Endodermal cell (in vitro differentiated cells): Measurements from ENCODE around the gene CCM2. TPM values are rescaled to one million over a fixed set of nuclear protein-coding genes. Genes with fewer than 3 reads are reported as not detected.

Source experiments
- DNase-seq: peaks from one replicate; pipeline ENCODE4 v3.0.0-alpha.2; 2017
- H3K27ac ChIP-seq: 2 replicates; pipeline ENCODE4 v1.5.1; 2013; ENCODE audit warnings: mild to moderate bottlenecking, low read depth, low read length, moderate library complexity
- H3K27me3 ChIP-seq: 2 replicates; pipeline ENCODE4 v1.6.1; 2013; ENCODE audit warnings: mild to moderate bottlenecking, low read length, moderate library complexity; ENCODE audit not compliant: insufficient read depth, control insufficient read depth, poor library complexity, severe bottlenecking
- H3K36me3 ChIP-seq: 2 replicates; pipeline ENCODE4 v1.7.0; 2013; ENCODE audit warnings: mild to moderate bottlenecking, low read length, moderate library complexity; ENCODE audit not compliant: control insufficient read depth, insufficient read depth
- H3K4me1 ChIP-seq: one replicate; pipeline ENCODE4 v1.7.0; 2013; ENCODE audit warnings: low read length; ENCODE audit not compliant: control insufficient read depth, insufficient read depth
- H3K4me3 ChIP-seq: 2 replicates; pipeline ENCODE4 v1.5.1; 2013; ENCODE audit warnings: mild to moderate bottlenecking, low read length, moderate library complexity
- H3K9ac ChIP-seq: 2 replicates; pipeline ENCODE4 v1.6.1; 2013; ENCODE audit warnings: mild to moderate bottlenecking, low read length, moderate library complexity; ENCODE audit not compliant: poor library complexity, severe bottlenecking; ENCODE audit errors: extremely low read depth
- H3K9me3 ChIP-seq: 2 replicates; pipeline ENCODE4 v1.6.1; 2013; ENCODE audit warnings: mild to moderate bottlenecking, low read length, moderate library complexity; ENCODE audit not compliant: control insufficient read depth
- H3K27ac Mint-ChIP-seq: 2 replicates; pipeline ENCODE4 v1.8.0; 2020; ENCODE audit warnings: mixed read lengths
- H3K27me3 Mint-ChIP-seq: 2 replicates; pipeline ENCODE4 v1.8.0; 2021; ENCODE audit warnings: mild to moderate bottlenecking, mixed read lengths; ENCODE audit not compliant: insufficient read depth
- H3K36me3 Mint-ChIP-seq: 2 replicates; pipeline ENCODE4 v1.8.0; 2020; ENCODE audit warnings: low read depth, mixed read lengths
- H3K4me1 Mint-ChIP-seq: 2 replicates; pipeline ENCODE4 v1.8.0; 2020; ENCODE audit warnings: mixed read lengths
- H3K4me3 Mint-ChIP-seq: 2 replicates; pipeline ENCODE4 v1.8.0; 2020; ENCODE audit warnings: mild to moderate bottlenecking, moderate library complexity, mixed read lengths
- H3K9me3 Mint-ChIP-seq: 2 replicates; pipeline ENCODE4 v1.8.0; 2020; ENCODE audit warnings: mild to moderate bottlenecking, mixed read lengths
- CTCF ChIP-seq: fragments of 200-600 bp; sonication (generic); conservative IDR thresholded peaks from 2 replicates; pipeline ENCODE4 v1.5.0; 2021; ENCODE audit warnings: antibody characterized with exemption, mild to moderate bottlenecking
- WGBS, 2 experiments: methylation state at CpG; one replicate each; pipeline versions ENCODE4 v1.1.5 to v1.1.7; 2013; ENCODE audit warnings: missing lambda C conversion rate in 2 of 2, mixed read lengths in 1 of 2; ENCODE audit not compliant: insufficient coverage in 1 of 2, insufficient read length in 1 of 2; 5-methylcytosine and 5-hydroxymethylcytosine counted together
- total RNA-seq, 2 donors: library from RNA; stranded (reverse); fragmentation: NEBNext Ultra II Directional in 1 of 2; extraction: Animal tissue kit (Norgen Biotek cat#: 25700) in 1 of 2; gene quantifications; 2 replicates in 1 of 2; 3 replicates in 1 of 2; pipeline ENCODE4 v1.2.1, GENCODE V29; 2021

CCM2 gene
- total RNA-seq, 2 donors from 2014 or later, result 37.4 to 38.1 TPM

- no peak for TF ChIP-seq CTCF
- no peak overlapping the region for H3K4me3 ChIP-seq
- Mint-ChIP-seq H3K4me3 (peak overlapping the region; percentile 35), H3K27me3 (peaks cover 36% of the 10 kb centered on the region), H3K9me3 (no peaks in the 10 kb centered on the region), H3K27ac (no peak overlapping the region), H3K4me1 (no peaks in the 10 kb centered on the region), H3K36me3 (no peaks in the 10 kb centered on the region)
- no peak overlapping the region for H3K27ac ChIP-seq
- H3K9me3 ChIP-seq, result no peaks in the 10 kb centered on the region
- 94% methylated on average over 14 to 24 of the region's 24 CpGs for WGBS, 2 experiments
- no peak overlapping the region for H3K9ac ChIP-seq
- DNase-seq, result peak; percentile 38
- no peaks in the 10 kb centered on the region for H3K36me3 ChIP-seq
- no peaks in the 10 kb centered on the region for H3K4me1 ChIP-seq
- H3K27me3 ChIP-seq, result peaks cover 40% of the 10 kb centered on the region
These were observed 36.4 kb upstream of the CCM2 start for GRCh38 chr7:44963364-44964290.

GRCh38 chr7:44964384-44964830, 35.6 kb upstream of the CCM2 start:
- peak; percentile 69 for DNase-seq
- H3K27me3 Mint-ChIP-seq, result peaks cover 34% of the 10 kb centered on the region
- H3K4me3 Mint-ChIP-seq, result no peak overlapping the region
- Histone ChIP-seq H3K4me3 (no peak overlapping the region), H3K9ac (no peak overlapping the region), H3K27ac (no peak overlapping the region), H3K27me3 (peaks cover 36% of the 10 kb centered on the region), H3K36me3 (no peaks in the 10 kb centered on the region), H3K9me3 (no peaks in the 10 kb centered on the region), H3K4me1 (no peaks in the 10 kb centered on the region)
- TF ChIP-seq CTCF, result peak; percentile 70
- no peaks in the 10 kb centered on the region for H3K9me3 Mint-ChIP-seq
- H3K36me3 Mint-ChIP-seq, result no peaks in the 10 kb centered on the region
- no peaks in the 10 kb centered on the region for H3K4me1 Mint-ChIP-seq
- no peak overlapping the region for H3K27ac Mint-ChIP-seq
- WGBS, 2 experiments, result 81 to 84% methylated on average over 5 to 7 of the region's 7 CpGs

GRCh38 chr7:44964831-44965440, 35.1 kb upstream of the CCM2 start:
- Mint-ChIP-seq H3K4me1 (no peaks in the 10 kb centered on the region), H3K4me3 (no peak overlapping the region), H3K27ac (no peak overlapping the region), H3K9me3 (no peaks in the 10 kb centered on the region), H3K27me3 (peaks cover 29% of the 10 kb centered on the region), H3K36me3 (no peaks in the 10 kb centered on the region)
- no peaks in the 10 kb centered on the region for H3K36me3 ChIP-seq
- no peaks in the 10 kb centered on the region for H3K9me3 ChIP-seq
- peaks cover 31% of the 10 kb centered on the region for H3K27me3 ChIP-seq
- H3K4me1 ChIP-seq, result no peaks in the 10 kb centered on the region
- H3K9ac ChIP-seq, result no peak overlapping the region
- no peak for TF ChIP-seq CTCF
- peak; percentile 44 for DNase-seq
- 89 to 100% methylated on average over 1 to 13 of the region's 13 CpGs for WGBS, 2 experiments
- no peak overlapping the region for H3K27ac ChIP-seq
- no peak overlapping the region for H3K4me3 ChIP-seq
